Ishikawa (cell line): ENCODE measurements around the gene POR.

Experiments used
- CEBPB ChIP-seq: IDR thresholded peaks from 2 replicates; pipeline ENCODE4 v1.6.1; 2012
- CREB1 ChIP-seq: IDR thresholded peaks from 2 replicates; pipeline ENCODE4 v1.6.1; 2012; ENCODE audit warnings: low read depth
- EP300 ChIP-seq: IDR thresholded peaks from 2 replicates; pipeline ENCODE4 v1.6.1; 2012; ENCODE audit warnings: borderline replicate concordance
- FOXM1 ChIP-seq: IDR thresholded peaks from 2 replicates; pipeline ENCODE4 v1.6.1; 2012; ENCODE audit warnings: low read depth, borderline replicate concordance
- NFIC ChIP-seq: IDR thresholded peaks from 2 replicates; pipeline ENCODE4 v1.6.1; 2012
- RAD21 ChIP-seq: IDR thresholded peaks from 2 replicates; pipeline ENCODE4 v1.6.1; 2012; ENCODE audit warnings: low read depth
- TAF1 ChIP-seq: IDR thresholded peaks from 2 replicates; pipeline ENCODE4 v1.6.1; 2012; ENCODE audit warnings: low read depth, mild to moderate bottlenecking
- YY1 ChIP-seq: IDR thresholded peaks from 2 replicates; pipeline ENCODE4 v1.6.1; 2012; ENCODE audit warnings: low read depth
- TF ChIP-seq, protein P1 (sequence below): IDR thresholded peaks from 2 replicates; pipeline ENCODE4 v1.6.1; 2012; ENCODE audit warnings: low read depth, mild to moderate bottlenecking
- TF ChIP-seq, protein P2 (sequence below): IDR thresholded peaks from 2 replicates; pipeline ENCODE4 v1.6.1; 2012

DNA sequence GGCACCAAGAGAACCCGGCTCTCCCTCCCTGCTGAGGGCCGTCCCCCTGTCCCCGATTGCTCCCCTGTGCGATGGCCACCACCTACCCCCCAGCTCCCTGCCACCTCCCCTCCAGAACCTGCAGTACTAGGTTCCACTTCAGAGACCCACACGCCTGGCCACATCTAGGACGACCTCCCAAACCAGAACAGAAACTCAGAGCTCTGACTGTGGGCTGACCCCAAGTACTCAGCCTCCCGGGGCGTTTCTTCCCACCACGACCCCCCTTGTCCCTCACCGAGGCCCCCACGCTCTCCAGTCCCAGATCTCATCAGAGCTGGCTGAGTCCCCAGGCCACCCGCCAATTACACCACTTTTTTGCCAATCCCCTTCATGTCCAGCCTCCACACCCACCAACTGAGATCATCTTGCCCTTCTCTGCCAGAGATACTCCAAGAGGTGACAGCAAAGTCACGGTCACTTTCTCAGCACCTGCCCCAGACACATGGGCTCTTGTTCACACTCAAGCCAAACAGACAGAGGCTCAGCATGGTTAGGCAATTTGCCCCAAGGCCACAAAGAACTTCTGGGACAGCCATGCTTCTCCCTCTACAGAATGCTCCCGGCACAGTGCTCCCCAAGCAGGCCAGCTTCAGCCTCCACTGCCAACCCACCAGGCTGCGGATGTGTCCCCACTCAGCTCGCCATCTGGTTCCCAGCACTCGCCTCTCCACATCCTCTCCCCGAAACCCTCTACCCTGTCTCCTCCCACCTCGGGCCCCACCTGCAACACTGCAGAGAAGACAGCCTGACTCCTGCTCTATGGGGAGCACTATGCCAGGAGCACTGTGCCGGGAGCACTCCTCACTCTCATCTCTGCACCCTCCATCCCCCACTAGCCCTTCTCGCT lies 74.8 kb downstream of the POR start:
- TF ChIP-seq, protein P1, sequence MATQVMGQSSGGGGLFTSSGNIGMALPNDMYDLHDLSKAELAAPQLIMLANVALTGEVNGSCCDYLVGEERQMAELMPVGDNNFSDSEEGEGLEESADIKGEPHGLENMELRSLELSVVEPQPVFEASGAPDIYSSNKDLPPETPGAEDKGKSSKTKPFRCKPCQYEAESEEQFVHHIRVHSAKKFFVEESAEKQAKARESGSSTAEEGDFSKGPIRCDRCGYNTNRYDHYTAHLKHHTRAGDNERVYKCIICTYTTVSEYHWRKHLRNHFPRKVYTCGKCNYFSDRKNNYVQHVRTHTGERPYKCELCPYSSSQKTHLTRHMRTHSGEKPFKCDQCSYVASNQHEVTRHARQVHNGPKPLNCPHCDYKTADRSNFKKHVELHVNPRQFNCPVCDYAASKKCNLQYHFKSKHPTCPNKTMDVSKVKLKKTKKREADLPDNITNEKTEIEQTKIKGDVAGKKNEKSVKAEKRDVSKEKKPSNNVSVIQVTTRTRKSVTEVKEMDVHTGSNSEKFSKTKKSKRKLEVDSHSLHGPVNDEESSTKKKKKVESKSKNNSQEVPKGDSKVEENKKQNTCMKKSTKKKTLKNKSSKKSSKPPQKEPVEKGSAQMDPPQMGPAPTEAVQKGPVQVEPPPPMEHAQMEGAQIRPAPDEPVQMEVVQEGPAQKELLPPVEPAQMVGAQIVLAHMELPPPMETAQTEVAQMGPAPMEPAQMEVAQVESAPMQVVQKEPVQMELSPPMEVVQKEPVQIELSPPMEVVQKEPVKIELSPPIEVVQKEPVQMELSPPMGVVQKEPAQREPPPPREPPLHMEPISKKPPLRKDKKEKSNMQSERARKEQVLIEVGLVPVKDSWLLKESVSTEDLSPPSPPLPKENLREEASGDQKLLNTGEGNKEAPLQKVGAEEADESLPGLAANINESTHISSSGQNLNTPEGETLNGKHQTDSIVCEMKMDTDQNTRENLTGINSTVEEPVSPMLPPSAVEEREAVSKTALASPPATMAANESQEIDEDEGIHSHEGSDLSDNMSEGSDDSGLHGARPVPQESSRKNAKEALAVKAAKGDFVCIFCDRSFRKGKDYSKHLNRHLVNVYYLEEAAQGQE: no peak
- no peak for TF ChIP-seq RAD21
- TF ChIP-seq, protein P2, sequence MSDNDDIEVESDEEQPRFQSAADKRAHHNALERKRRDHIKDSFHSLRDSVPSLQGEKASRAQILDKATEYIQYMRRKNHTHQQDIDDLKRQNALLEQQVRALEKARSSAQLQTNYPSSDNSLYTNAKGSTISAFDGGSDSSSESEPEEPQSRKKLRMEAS: no peak
- TF ChIP-seq TAF1: no peak
- TF ChIP-seq EP300: no peak
- TF ChIP-seq CREB1: no peak
- no peak for TF ChIP-seq NFIC
- TF ChIP-seq YY1: no peak
- no peak for TF ChIP-seq FOXM1
- TF ChIP-seq CEBPB: no peak
